ENCODE data around the gene FASTKD3. TPM values are rescaled to one million over a fixed set of nuclear protein-coding genes. Genes with fewer than 3 reads are reported as not detected.
A peak's percentile ranks its signal among the peaks of the same experiment; 100 is the strongest.

FASTKD3 gene
- total and polyA plus RNA-seq, 12 donors: 8.5 to 32.0 (median 19.9) TPM

GRCh38 chr5:7866196-7866595 is 2.6 kb downstream of the FASTKD3 start:
- DNase-seq: no peak
- Histone ChIP-seq H3K36me3 (replicated peaks in 1 of 2) (peaks cover 0 to 25% of the 10 kb centered on the region in 2 donors), H3K27me3 (no peaks in the 10 kb centered on the region), H3K27ac (peak overlapping the region in 4 of 5 donors; percentile 1 to 54 (median 52)), H3K4me1 (replicated peaks in 1 of 2) (peaks cover 16 to 48% of the 10 kb centered on the region in 2 donors), H3K9me3 (replicated peaks in 1 of 3) (no peaks in the 10 kb centered on the region), H3K4me3 (no peak overlapping the region)
- intact Hi-C loops (cut with DNase I): no loop called here
- WGBS, 4 donors: 56 to 70% (median 61%) methylated on average over 2 of the region's 2 CpGs
- TF ChIP-seq CTCF (IDR thresholded peaks at IDR 0.05) (no peak), POLR2A (IDR thresholded peaks at IDR 0.05) (peak in 1 of 2 donors; percentile 38)

GRCh38 chr5:7857926-7858632 is 10.8 kb downstream of the FASTKD3 start:
- Histone ChIP-seq H3K27me3 (no peaks in the 10 kb centered on the region), H3K36me3 (replicated peaks in 1 of 2) (peaks cover 0 to 35% of the 10 kb centered on the region in 2 donors), H3K27ac (no peak overlapping the region), H3K4me3 (no peak overlapping the region), H3K4me1 (replicated peaks in 1 of 2) (no peaks in the 10 kb centered on the region), H3K9me3 (replicated peaks in 1 of 3) (no peaks in the 10 kb centered on the region)
- intact Hi-C loops (cut with DNase I): no loop called here
- TF ChIP-seq CTCF (IDR thresholded peaks at IDR 0.05) (no peak), POLR2A (IDR thresholded peaks at IDR 0.05) (no peak)
- no peak for DNase-seq
- 61 to 72% (median 67%) methylated on average over 9 of the region's 9 CpGs for WGBS, 4 donors

- intact Hi-C loops (cut with DNase I): no loop called here
- Histone ChIP-seq H3K4me3 (no peak overlapping the region), H3K9me3 (replicated peaks in 1 of 3) (no peaks in the 10 kb centered on the region), H3K4me1 (replicated peaks in 1 of 2) (peaks cover 0 to 4% of the 10 kb centered on the region in 2 donors), H3K27ac (no peak overlapping the region), H3K36me3 (replicated peaks in 1 of 2) (peaks cover 0 to 28% of the 10 kb centered on the region in 2 donors), H3K27me3 (no peaks in the 10 kb centered on the region)
- WGBS, 4 donors: 76 to 83% (median 78%) methylated on average over 5 of the region's 5 CpGs
- no peak for DNase-seq
- no peak for TF ChIP-seq POLR2A (IDR thresholded peaks at IDR 0.05)
- no peak for TF ChIP-seq CTCF (IDR thresholded peaks at IDR 0.05)
These were observed 11.5 kb downstream of the FASTKD3 start for GRCh38 chr5:7857361-7857760.

GRCh38 chr5:7856855-7857254 is 12.0 kb downstream of the FASTKD3 start:
- H3K27ac ChIP-seq: no peak overlapping the region
- intact Hi-C loops (cut with DNase I): no loop called here
- H3K4me1 ChIP-seq (replicated peaks in 1 of 2): peaks cover 0 to 7% of the 10 kb centered on the region in 2 donors
- DNase-seq: peak in 6 of 7 donors; percentile 21 to 47 (median 32)
- no peak overlapping the region for H3K4me3 ChIP-seq
- no peaks in the 10 kb centered on the region for H3K9me3 ChIP-seq (replicated peaks in 1 of 3)
- TF ChIP-seq CTCF (IDR thresholded peaks at IDR 0.05) (peak; percentile 43 to 70 (median 60)), POLR2A (IDR thresholded peaks at IDR 0.05) (no peak)
- H3K36me3 ChIP-seq (replicated peaks in 1 of 2): peaks cover 0 to 23% of the 10 kb centered on the region in 2 donors
- H3K27me3 ChIP-seq: no peaks in the 10 kb centered on the region
- WGBS, 4 donors: 95 to 100% (median 96%) methylated on average over 2 of the region's 2 CpGs

All from adrenal gland (tissue), 12 donors.